Gastroesophageal sphincter (tissue), 3 donors: Measurements from ENCODE around the gene GATA3.

Source experiments
- CTCF ChIP-seq, 4 experiments: fragments of 200-600 bp in 2 of 4; fragments of 450-650 bp in 2 of 4; sonication (generic) in 1 of 4; IDR thresholded peaks; one replicate each; pipeline ENCODE4 v1.5.1; 2017 to 2019; ENCODE audit warnings: antibody characterized with exemption in 4 of 4, mild to moderate bottlenecking in 2 of 4, moderate library complexity in 2 of 4
- EP300 ChIP-seq: sonication (generic); formaldehyde crosslinking; IDR thresholded peaks from one replicate; pipeline ENCODE4 v1.6.1; 2017; ENCODE audit warnings: antibody characterized with exemption, mild to moderate bottlenecking

- no peak for TF ChIP-seq EP300
- TF ChIP-seq CTCF (IDR thresholded peaks at IDR 0.05), result no peak
These were observed 19.4 kb upstream of the GATA3 start for GRCh38 chr10:8035006-8035640.
